ENCODE measurements around the gene CHRD.

DNA sequence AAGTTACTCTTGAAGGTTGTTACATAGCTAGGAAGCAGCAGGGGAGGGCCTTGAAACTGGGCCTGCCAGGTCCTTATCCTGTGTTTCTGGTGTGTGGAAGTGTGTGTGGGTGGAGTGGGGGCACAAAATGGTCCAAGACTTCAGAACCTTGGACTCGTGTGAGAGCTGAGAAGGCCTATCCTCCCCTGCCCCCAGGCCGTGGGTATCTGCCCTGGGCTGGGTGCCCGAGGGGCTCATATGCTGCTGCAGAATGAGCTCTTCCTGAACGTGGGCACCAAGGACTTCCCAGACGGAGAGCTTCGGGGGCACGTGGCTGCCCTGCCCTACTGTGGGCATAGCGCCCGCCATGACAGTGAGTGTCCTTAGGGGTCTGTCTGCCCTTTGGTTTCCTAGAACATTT is 4.5 kb downstream of the CHRD start:
- TF ChIP-seq, protein P1, sequence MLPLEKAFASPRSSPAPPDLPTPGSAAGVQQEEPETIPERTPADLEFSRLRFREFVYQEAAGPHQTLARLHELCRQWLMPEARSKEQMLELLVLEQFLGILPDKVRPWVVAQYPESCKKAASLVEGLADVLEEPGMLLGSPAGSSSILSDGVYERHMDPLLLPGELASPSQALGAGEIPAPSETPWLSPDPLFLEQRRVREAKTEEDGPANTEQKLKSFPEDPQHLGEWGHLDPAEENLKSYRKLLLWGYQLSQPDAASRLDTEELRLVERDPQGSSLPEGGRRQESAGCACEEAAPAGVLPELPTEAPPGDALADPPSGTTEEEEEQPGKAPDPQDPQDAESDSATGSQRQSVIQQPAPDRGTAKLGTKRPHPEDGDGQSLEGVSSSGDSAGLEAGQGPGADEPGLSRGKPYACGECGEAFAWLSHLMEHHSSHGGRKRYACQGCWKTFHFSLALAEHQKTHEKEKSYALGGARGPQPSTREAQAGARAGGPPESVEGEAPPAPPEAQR (CRISPR knock-in tag; IDR thresholded peaks at IDR 0.05) = no peak
- no peak for TF ChIP-seq ZNF423 (CRISPR knock-in tag; IDR thresholded peaks at IDR 0.05)
- TF ChIP-seq, protein P2, sequence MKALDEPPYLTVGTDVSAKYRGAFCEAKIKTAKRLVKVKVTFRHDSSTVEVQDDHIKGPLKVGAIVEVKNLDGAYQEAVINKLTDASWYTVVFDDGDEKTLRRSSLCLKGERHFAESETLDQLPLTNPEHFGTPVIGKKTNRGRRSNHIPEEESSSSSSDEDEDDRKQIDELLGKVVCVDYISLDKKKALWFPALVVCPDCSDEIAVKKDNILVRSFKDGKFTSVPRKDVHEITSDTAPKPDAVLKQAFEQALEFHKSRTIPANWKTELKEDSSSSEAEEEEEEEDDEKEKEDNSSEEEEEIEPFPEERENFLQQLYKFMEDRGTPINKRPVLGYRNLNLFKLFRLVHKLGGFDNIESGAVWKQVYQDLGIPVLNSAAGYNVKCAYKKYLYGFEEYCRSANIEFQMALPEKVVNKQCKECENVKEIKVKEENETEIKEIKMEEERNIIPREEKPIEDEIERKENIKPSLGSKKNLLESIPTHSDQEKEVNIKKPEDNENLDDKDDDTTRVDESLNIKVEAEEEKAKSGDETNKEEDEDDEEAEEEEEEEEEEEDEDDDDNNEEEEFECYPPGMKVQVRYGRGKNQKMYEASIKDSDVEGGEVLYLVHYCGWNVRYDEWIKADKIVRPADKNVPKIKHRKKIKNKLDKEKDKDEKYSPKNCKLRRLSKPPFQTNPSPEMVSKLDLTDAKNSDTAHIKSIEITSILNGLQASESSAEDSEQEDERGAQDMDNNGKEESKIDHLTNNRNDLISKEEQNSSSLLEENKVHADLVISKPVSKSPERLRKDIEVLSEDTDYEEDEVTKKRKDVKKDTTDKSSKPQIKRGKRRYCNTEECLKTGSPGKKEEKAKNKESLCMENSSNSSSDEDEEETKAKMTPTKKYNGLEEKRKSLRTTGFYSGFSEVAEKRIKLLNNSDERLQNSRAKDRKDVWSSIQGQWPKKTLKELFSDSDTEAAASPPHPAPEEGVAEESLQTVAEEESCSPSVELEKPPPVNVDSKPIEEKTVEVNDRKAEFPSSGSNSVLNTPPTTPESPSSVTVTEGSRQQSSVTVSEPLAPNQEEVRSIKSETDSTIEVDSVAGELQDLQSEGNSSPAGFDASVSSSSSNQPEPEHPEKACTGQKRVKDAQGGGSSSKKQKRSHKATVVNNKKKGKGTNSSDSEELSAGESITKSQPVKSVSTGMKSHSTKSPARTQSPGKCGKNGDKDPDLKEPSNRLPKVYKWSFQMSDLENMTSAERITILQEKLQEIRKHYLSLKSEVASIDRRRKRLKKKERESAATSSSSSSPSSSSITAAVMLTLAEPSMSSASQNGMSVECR (CRISPR knock-in tag; IDR thresholded peaks at IDR 0.05; ENCODE audit: borderline replicate concordance) = no peak
- TF ChIP-seq, protein P3, sequence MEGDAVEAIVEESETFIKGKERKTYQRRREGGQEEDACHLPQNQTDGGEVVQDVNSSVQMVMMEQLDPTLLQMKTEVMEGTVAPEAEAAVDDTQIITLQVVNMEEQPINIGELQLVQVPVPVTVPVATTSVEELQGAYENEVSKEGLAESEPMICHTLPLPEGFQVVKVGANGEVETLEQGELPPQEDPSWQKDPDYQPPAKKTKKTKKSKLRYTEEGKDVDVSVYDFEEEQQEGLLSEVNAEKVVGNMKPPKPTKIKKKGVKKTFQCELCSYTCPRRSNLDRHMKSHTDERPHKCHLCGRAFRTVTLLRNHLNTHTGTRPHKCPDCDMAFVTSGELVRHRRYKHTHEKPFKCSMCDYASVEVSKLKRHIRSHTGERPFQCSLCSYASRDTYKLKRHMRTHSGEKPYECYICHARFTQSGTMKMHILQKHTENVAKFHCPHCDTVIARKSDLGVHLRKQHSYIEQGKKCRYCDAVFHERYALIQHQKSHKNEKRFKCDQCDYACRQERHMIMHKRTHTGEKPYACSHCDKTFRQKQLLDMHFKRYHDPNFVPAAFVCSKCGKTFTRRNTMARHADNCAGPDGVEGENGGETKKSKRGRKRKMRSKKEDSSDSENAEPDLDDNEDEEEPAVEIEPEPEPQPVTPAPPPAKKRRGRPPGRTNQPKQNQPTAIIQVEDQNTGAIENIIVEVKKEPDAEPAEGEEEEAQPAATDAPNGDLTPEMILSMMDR (IDR thresholded peaks at IDR 0.05) = no peak
- TF ChIP-seq, protein P4, sequence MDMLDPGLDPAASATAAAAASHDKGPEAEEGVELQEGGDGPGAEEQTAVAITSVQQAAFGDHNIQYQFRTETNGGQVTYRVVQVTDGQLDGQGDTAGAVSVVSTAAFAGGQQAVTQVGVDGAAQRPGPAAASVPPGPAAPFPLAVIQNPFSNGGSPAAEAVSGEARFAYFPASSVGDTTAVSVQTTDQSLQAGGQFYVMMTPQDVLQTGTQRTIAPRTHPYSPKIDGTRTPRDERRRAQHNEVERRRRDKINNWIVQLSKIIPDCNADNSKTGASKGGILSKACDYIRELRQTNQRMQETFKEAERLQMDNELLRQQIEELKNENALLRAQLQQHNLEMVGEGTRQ (CRISPR knock-in tag; IDR thresholded peaks at IDR 0.05) = no peak
- TF ChIP-seq, protein P5, sequence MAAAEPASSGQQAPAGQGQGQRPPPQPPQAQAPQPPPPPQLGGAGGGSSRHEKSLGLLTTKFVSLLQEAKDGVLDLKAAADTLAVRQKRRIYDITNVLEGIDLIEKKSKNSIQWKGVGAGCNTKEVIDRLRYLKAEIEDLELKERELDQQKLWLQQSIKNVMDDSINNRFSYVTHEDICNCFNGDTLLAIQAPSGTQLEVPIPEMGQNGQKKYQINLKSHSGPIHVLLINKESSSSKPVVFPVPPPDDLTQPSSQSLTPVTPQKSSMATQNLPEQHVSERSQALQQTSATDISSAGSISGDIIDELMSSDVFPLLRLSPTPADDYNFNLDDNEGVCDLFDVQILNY (CRISPR knock-in tag; IDR thresholded peaks at IDR 0.05) = no peak
- no peak for TF ChIP-seq CBFB (CRISPR knock-in tag; IDR thresholded peaks at IDR 0.05; ENCODE audit: low read depth)
- TF ChIP-seq GABPB1 (CRISPR knock-in tag; IDR thresholded peaks at IDR 0.05) = no peak
- TF ChIP-seq, protein P6, sequence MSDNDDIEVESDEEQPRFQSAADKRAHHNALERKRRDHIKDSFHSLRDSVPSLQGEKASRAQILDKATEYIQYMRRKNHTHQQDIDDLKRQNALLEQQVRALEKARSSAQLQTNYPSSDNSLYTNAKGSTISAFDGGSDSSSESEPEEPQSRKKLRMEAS (CRISPR knock-in tag; IDR thresholded peaks at IDR 0.05) = no peak
- TF ChIP-seq RORB (CRISPR knock-in tag; IDR thresholded peaks at IDR 0.05) = no peak
- no peak for TF ChIP-seq SMAD4 (CRISPR knock-in tag; IDR thresholded peaks at IDR 0.05)
